ENCODE measurements around the gene SLC25A13. TPM values are rescaled to one million over a fixed set of nuclear protein-coding genes. Genes with fewer than 3 reads are reported as not detected.

The SLC25A13 gene
- total RNA-seq, 3 donors from 2014 or later, result 33.1 to 39.0 (median 33.2) TPM

- TF ChIP-seq, protein P1, sequence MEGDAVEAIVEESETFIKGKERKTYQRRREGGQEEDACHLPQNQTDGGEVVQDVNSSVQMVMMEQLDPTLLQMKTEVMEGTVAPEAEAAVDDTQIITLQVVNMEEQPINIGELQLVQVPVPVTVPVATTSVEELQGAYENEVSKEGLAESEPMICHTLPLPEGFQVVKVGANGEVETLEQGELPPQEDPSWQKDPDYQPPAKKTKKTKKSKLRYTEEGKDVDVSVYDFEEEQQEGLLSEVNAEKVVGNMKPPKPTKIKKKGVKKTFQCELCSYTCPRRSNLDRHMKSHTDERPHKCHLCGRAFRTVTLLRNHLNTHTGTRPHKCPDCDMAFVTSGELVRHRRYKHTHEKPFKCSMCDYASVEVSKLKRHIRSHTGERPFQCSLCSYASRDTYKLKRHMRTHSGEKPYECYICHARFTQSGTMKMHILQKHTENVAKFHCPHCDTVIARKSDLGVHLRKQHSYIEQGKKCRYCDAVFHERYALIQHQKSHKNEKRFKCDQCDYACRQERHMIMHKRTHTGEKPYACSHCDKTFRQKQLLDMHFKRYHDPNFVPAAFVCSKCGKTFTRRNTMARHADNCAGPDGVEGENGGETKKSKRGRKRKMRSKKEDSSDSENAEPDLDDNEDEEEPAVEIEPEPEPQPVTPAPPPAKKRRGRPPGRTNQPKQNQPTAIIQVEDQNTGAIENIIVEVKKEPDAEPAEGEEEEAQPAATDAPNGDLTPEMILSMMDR (IDR thresholded peaks at IDR 0.05), result no peak
- TF ChIP-seq POLR2A (IDR thresholded peaks at IDR 0.05) (no peak), POLR2AphosphoS5 (IDR thresholded peaks at IDR 0.05) (no peak)
- Histone ChIP-seq H3K36me3 (no peaks in the 10 kb centered on the region), H3K4me3 (no peak overlapping the region), H3K27me3 (no peaks in the 10 kb centered on the region), H3K27ac (no peak overlapping the region), H3K4me1 (no peaks in the 10 kb centered on the region), H3K9me3 (no peaks in the 10 kb centered on the region)
- no peak for DNase-seq (ENCODE audit: low spot score in 2 of 2)
- intact Hi-C loops (cut with DNase I; ENCODE audit: low total_unique reads), result no loop called here
Measured at GRCh38 chr7:96344236-96344635, 22.3 kb upstream of the SLC25A13 start.

- no peak overlapping the region for H3K4me3 ChIP-seq
- H3K9me3 ChIP-seq, result no peaks in the 10 kb centered on the region
- TF ChIP-seq POLR2A (IDR thresholded peaks at IDR 0.05) (no peak), POLR2AphosphoS5 (IDR thresholded peaks at IDR 0.05) (no peak)
- TF ChIP-seq, protein P1 (IDR thresholded peaks at IDR 0.05), result no peak
- no peaks in the 10 kb centered on the region for H3K4me1 ChIP-seq
- H3K27me3 ChIP-seq, result no peaks in the 10 kb centered on the region
- DNase-seq (ENCODE audit: low spot score in 2 of 2), result no peak
- H3K27ac ChIP-seq, result no peak overlapping the region
- no peaks in the 10 kb centered on the region for H3K36me3 ChIP-seq
- intact Hi-C loops (cut with DNase I; ENCODE audit: low total_unique reads), result no loop called here
Measured at GRCh38 chr7:96342049-96342448, 20.2 kb upstream of the SLC25A13 start.

- no peaks in the 10 kb centered on the region for H3K9me3 ChIP-seq
- H3K36me3 ChIP-seq, result no peaks in the 10 kb centered on the region
- intact Hi-C loops (cut with DNase I; ENCODE audit: low total_unique reads), result no loop called here
- no peak overlapping the region for H3K4me3 ChIP-seq
- DNase-seq (ENCODE audit: low spot score in 2 of 2), result no peak
- H3K4me1 ChIP-seq, result no peaks in the 10 kb centered on the region
- no peak overlapping the region for H3K27ac ChIP-seq
- TF ChIP-seq, protein P1 (IDR thresholded peaks at IDR 0.05), result no peak
- TF ChIP-seq POLR2A (IDR thresholded peaks at IDR 0.05) (no peak), POLR2AphosphoS5 (IDR thresholded peaks at IDR 0.05) (no peak)
- H3K27me3 ChIP-seq, result no peaks in the 10 kb centered on the region
Measured at GRCh38 chr7:96337519-96337918, 15.6 kb upstream of the SLC25A13 start.

DNA sequence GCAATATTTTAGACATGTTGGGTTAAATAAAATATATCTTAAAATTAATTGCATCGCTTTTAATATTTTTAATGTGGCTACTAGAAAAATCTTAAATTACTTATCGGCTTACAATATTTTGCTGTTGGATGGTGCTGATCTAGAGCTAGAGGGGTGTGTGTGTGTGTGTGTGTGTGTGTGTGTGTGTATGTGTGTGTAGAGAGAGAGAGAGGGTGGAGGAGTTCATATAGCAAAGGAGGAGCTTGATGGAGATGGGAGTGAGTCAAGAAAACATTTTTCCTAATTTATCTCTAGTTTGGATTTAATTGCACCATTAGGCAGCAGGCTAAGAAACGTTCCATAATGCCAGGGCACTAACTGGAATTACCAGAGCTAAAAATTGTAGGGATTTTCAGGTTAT, 10.4 kb upstream of the SLC25A13 start:
- Histone ChIP-seq H3K4me3 (no peak overlapping the region), H3K36me3 (no peaks in the 10 kb centered on the region), H3K4me1 (no peaks in the 10 kb centered on the region), H3K27me3 (no peaks in the 10 kb centered on the region), H3K9me3 (no peaks in the 10 kb centered on the region), H3K27ac (no peak overlapping the region)
- DNase-seq (ENCODE audit: low spot score in 2 of 2), result no peak
- TF ChIP-seq, protein P1 (IDR thresholded peaks at IDR 0.05), result no peak
- TF ChIP-seq POLR2A (IDR thresholded peaks at IDR 0.05), result no peak
- intact Hi-C loops (cut with DNase I; ENCODE audit: low total_unique reads), result no loop called here

DNA sequence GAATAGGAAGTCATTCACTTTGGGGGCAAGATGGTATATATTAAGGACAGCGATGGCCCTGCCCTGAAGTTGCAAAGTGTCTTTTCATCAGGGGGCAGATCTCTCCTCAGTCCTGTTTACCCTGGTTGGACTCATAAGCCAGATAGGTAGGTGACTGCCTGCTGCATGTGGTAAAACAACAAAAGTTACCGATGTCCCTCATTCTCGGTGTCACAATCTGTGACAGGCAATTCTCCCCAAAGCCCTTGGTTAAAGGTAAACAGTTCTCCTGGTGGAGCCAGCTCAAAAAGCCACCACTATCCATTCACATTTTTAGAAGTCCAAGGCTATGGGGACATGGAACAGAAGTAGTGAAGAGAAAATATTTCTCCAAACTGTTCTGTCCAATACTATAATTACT, 9.9 kb upstream of the SLC25A13 start:
- H3K4me1 ChIP-seq, result no peaks in the 10 kb centered on the region
- no peaks in the 10 kb centered on the region for H3K27me3 ChIP-seq
- intact Hi-C loops (cut with DNase I; ENCODE audit: low total_unique reads), result no loop called here
- H3K36me3 ChIP-seq, result no peaks in the 10 kb centered on the region
- no peaks in the 10 kb centered on the region for H3K9me3 ChIP-seq
- DNase-seq (ENCODE audit: low spot score in 2 of 2), result no peak
- no peak overlapping the region for H3K27ac ChIP-seq
- no peak overlapping the region for H3K4me3 ChIP-seq
- TF ChIP-seq POLR2AphosphoS5 (IDR thresholded peaks at IDR 0.05) (no peak), POLR2A (IDR thresholded peaks at IDR 0.05) (no peak)
- TF ChIP-seq, protein P1 (IDR thresholded peaks at IDR 0.05), result no peak

Measured in breast epithelium (tissue), 4 donors.